Stomach (tissue), 4 donors: Measurements from ENCODE around the gene NTRK3.

Experiments
- EP300 ChIP-seq: sonication (generic); formaldehyde crosslinking; IDR thresholded peaks from one replicate; pipeline ENCODE4 v1.6.1; 2017; ENCODE audit warnings: antibody characterized with exemption
- POLR2AphosphoS5 ChIP-seq, 3 donors: sonication (generic); formaldehyde crosslinking; IDR thresholded peaks; one replicate each; pipeline ENCODE4 v1.6.1; 2016; ENCODE audit warnings: antibody characterized with exemption in 3 of 3

DNA sequence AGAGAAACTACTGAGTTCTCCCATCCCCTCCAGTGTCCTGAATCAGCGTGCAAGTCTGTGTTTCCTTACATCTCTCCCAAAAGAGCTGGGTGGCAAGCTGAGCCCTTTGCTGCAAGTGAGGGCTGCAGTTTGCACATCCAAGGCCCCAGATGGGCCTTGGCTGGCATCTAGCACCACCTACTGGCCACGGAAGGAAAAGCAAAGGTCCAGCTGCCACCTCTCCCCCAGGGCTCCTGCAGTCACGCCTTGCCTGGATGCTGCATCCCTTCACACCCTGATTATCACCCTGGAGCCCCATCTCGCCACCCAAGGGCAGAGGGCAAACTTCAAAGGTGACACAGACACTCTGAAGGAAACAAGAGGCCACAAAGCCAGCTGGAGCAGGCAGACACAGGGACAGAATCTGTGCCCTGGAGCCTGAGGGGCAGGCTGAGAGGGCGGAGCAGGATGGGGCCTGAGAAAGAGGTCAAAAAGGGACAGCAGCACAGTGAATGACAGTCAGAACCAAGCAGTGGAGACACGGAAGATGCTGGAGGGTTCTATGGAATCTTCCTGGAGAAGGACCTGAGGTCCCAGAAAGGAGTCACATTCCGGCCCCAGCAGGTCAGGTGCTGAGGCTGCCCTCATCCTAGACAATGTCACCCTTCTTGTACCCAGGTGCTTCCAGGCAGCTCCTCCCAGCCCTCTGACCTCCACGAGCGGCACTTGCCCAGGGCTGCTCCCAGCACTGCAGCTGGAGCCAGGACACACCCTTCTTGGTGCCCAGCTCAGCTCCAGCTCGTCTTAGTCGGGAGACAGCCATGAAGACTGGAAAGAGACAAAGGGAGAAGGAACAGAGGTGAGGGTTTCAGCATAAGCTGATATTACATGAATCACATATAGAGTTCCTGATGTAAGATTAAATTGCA is 18.3 kb upstream of the NTRK3 start:
- no peak for TF ChIP-seq POLR2AphosphoS5 (IDR thresholded peaks at IDR 0.05)
- no peak for TF ChIP-seq EP300
